Measurements from ENCODE around the gene GDF10. TPM values are rescaled to one million over a fixed set of nuclear protein-coding genes. Genes with fewer than 3 reads are reported as not detected.

Gene GDF10
- total RNA-seq, 1 experiment from 2014 or later = 0.20 TPM

DNA sequence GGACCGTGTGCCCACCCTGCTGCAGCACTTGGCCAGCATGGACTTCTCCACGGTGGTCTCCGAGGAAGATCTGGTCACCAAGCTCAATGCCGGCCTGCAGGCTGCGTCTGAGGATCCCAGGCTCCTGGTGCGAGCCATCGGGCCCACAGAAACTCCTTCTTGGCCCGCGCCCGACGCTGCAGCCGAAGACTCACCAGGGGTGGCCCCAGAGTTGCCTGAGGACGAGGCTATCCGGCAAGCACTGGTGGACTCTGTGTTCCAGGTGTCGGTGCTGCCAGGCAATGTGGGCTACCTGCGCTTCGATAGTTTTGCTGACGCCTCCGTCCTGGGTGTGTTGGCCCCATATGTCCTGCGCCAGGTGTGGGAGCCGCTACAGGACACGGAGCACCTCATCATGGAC lies 49.5 kb downstream of the GDF10 start:
- no peak overlapping the region for H4K8ac ChIP-seq (replicated peaks; ENCODE audit: insufficient read length, low read depth, low read length)
- TF ChIP-seq, protein P1, sequence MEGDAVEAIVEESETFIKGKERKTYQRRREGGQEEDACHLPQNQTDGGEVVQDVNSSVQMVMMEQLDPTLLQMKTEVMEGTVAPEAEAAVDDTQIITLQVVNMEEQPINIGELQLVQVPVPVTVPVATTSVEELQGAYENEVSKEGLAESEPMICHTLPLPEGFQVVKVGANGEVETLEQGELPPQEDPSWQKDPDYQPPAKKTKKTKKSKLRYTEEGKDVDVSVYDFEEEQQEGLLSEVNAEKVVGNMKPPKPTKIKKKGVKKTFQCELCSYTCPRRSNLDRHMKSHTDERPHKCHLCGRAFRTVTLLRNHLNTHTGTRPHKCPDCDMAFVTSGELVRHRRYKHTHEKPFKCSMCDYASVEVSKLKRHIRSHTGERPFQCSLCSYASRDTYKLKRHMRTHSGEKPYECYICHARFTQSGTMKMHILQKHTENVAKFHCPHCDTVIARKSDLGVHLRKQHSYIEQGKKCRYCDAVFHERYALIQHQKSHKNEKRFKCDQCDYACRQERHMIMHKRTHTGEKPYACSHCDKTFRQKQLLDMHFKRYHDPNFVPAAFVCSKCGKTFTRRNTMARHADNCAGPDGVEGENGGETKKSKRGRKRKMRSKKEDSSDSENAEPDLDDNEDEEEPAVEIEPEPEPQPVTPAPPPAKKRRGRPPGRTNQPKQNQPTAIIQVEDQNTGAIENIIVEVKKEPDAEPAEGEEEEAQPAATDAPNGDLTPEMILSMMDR (conservative IDR thresholded peaks at IDR 0.05) = no peak
- no peak for DNase-seq
- H3K27me3 Mint-ChIP-seq (ENCODE audit: low read depth) = no peaks in the 10 kb centered on the region; the same call in none of the 2 replicates
- no peak overlapping the region for H2BK15ac ChIP-seq (ENCODE audit: low read depth, low read length)
- H4K20me1 ChIP-seq (ENCODE audit: control insufficient read depth, insufficient read depth, insufficient read length) = no peaks in the 10 kb centered on the region
- H2BK120ac ChIP-seq (ENCODE audit: low read depth, low read length, poor library complexity, severe bottlenecking) = no peak overlapping the region
- H3K23me2 ChIP-seq (ENCODE audit: insufficient read length, low read depth, low read length, poor library complexity, severe bottlenecking) = no peaks in the 10 kb centered on the region
- no peaks in the 10 kb centered on the region for H3K27me3 ChIP-seq (ENCODE audit: insufficient read depth, low read length)
- H3K79me1 ChIP-seq (ENCODE audit: insufficient read depth, low read depth, low read length, poor library complexity, severe bottlenecking) = no peaks in the 10 kb centered on the region
- no peaks in the 10 kb centered on the region for H3K4me1 ChIP-seq (ENCODE audit: insufficient read depth, low read length)
- H3K23ac ChIP-seq (ENCODE audit: insufficient read length, low read depth, low read length) = no peak overlapping the region
- H3K4me3 Mint-ChIP-seq = no peak overlapping the region; a peak in 1 of 5 replicates
- H3K14ac ChIP-seq (ENCODE audit: insufficient read depth, low read length) = no peak overlapping the region
- no peak overlapping the region for H3K4me2 ChIP-seq (ENCODE audit: insufficient read depth, insufficient read length, low read length)
- no peak overlapping the region for H4K5ac ChIP-seq (ENCODE audit: insufficient read length, low read depth, low read length)
- H3K9me3 ChIP-seq (ENCODE audit: control insufficient read depth, low read depth, low read length) = no peaks in the 10 kb centered on the region
- no peaks in the 10 kb centered on the region for H3K79me2 ChIP-seq (ENCODE audit: insufficient read depth, low read length)
- no peak overlapping the region for H4K91ac ChIP-seq (ENCODE audit: insufficient read length, low read depth, low read length)
- H3K4me1 Mint-ChIP-seq = peaks cover 0 to 4% of the 10 kb centered on the region in 2 experiments; a peak in 1 of 4 replicates
- H3K4ac ChIP-seq (ENCODE audit: low read depth, low read length) = no peak overlapping the region
- no CpG with 5 or more reads among the region's 22 CpGs for WGBS (ENCODE audit: extremely low coverage, insufficient read length, low lambda C conversion rate)
- no peak overlapping the region for H2AFZ ChIP-seq (ENCODE audit: low read length)
- H3K27ac ChIP-seq (ENCODE audit: insufficient read length, low read depth, low read length) = no peak overlapping the region
- no peaks in the 10 kb centered on the region for H3K9me3 Mint-ChIP-seq
- no peak overlapping the region for H2BK12ac ChIP-seq (ENCODE audit: insufficient read length, low read depth, low read length)
- H3K9ac ChIP-seq (ENCODE audit: extremely low read depth, insufficient read length, low read length) = no peak overlapping the region
- H3K18ac ChIP-seq (ENCODE audit: insufficient read length, low read depth, low read length) = no peak overlapping the region
- H3K56ac ChIP-seq (ENCODE audit: insufficient read length, low read depth, low read length) = no peak overlapping the region
- no peak overlapping the region for H2AK5ac ChIP-seq (ENCODE audit: insufficient read length, low read length)
- H3K36me3 Mint-ChIP-seq (ENCODE audit: insufficient read depth in 1 of 3, low read depth in 3 of 3) = no peaks in the 10 kb centered on the region
- H2BK20ac ChIP-seq (ENCODE audit: low read depth, low read length, poor library complexity, severe bottlenecking) = no peak overlapping the region
- H2BK5ac ChIP-seq (ENCODE audit: insufficient read length, low read length) = no peak overlapping the region
- H3K27ac Mint-ChIP-seq = no peak overlapping the region
- H3T11ph ChIP-seq (ENCODE audit: low read length) = no peak overlapping the region
